ENCODE data around the gene BNC2.

DNA sequence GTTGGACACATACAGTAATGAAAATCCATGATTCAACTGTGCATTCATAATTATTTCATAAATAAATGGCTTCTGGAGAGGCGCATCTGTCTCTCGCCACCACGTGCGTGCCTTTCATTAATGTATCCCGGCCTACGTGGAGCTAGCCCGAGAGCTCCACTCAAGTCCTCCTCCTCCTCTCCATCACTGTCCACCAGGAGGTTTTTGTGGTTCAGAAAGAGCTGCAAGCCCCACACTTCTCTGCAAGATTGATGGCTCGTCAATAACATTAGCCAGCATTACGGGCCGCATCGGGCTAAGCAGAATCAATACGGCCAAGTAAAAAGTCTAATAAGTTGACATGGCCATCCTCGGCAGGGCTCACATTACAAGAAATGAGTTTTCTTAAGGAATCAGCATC lies 499.8 kb downstream of the BNC2 start:
- TF ChIP-seq EZH2 (IDR thresholded peaks at IDR 0.05; ENCODE audit: insufficient read depth, poor library complexity, severe bottlenecking) = no peak
- TF ChIP-seq EZH2phosphoT487 (IDR thresholded peaks at IDR 0.05; ENCODE audit: insufficient read depth, low read depth) = no peak

Measured in GM23248 (cell line).